Endometrial microvascular endothelial cells (primary cell): Measurements from ENCODE around the gene C1orf226. TPM values are rescaled to one million over a fixed set of nuclear protein-coding genes. Genes with fewer than 3 reads are reported as not detected.
"Not testable (repeated sequence)": the region's sequence is repeated elsewhere in the genome, so short reads cannot be mapped to it uniquely, and the experiment has no call there.

ENCODE experiments used
- in situ Hi-C: cut with HindIII; loops from 2 replicates; pipeline ENCODE4 v1.10.0; 2017; ENCODE audit warnings: low sequenced_read_pairs, low pct_unique_long_range_greater_than_20kb; ENCODE audit errors: inconsistent ontology term
- total RNA-seq: library from RNA; depleted of rRNA; stranded (reverse); fragments of >200 nt; gene quantifications from one replicate; pipeline ENCODE4 v1.2.3, GENCODE V29; 2015; ENCODE audit errors: inconsistent ontology term

The C1orf226 gene
- total RNA-seq, 1 donor from 2014 or later = 2.1 TPM

- in situ Hi-C loops = not testable (repeated sequence)
These were observed 51.6 kb downstream of the C1orf226 start for GRCh38 chr1:162432977-162433713.

Other genes with a start within 250 kb of the C1orf226 start
- not detected for gene SPATA46, start 4.9 kb upstream of the C1orf226 start, total RNA-seq
- gene SH2D1B, start 30.4 kb downstream of the C1orf226 start, total RNA-seq = not detected
- 58.2 TPM for gene UHMK1, start 116.1 kb downstream of the C1orf226 start, total RNA-seq
- 183 TPM for gene UAP1, start 180.0 kb downstream of the C1orf226 start, total RNA-seq